Measurements from ENCODE around the gene CACNA1E.

Gene CACNA1E

GRCh38 chr1:181759481-181759880 is 276.2 kb downstream of the CACNA1E start:
- TF ChIP-seq ZNF8 (CRISPR knock-in tag; IDR thresholded peaks at IDR 0.05) (no peak), ZFP30 (CRISPR knock-in tag; IDR thresholded peaks at IDR 0.05) (no peak), OSR1 (CRISPR knock-in tag; IDR thresholded peaks at IDR 0.05) (no peak), PATZ1 (CRISPR knock-in tag; IDR thresholded peaks at IDR 0.05; ENCODE audit: borderline replicate concordance) (no peak), PPARA (CRISPR knock-in tag; IDR thresholded peaks at IDR 0.05; ENCODE audit: borderline replicate concordance) (no peak), CREB5 (CRISPR knock-in tag; IDR thresholded peaks at IDR 0.05; ENCODE audit: low read depth) (no peak), CSRNP3 (CRISPR knock-in tag; IDR thresholded peaks at IDR 0.05) (no peak)
- no peak for ATAC-seq

GRCh38 chr1:181763736-181764135 is 280.4 kb downstream of the CACNA1E start:
- TF ChIP-seq ZNF565 (CRISPR knock-in tag; conservative IDR thresholded peaks at IDR 0.05; ENCODE audit: low read depth) (no peak), CREB5 (CRISPR knock-in tag; IDR thresholded peaks at IDR 0.05; ENCODE audit: low read depth) (no peak), ARNTL (CRISPR knock-in tag; IDR thresholded peaks at IDR 0.05; ENCODE audit: borderline replicate concordance, low read depth) (no peak), ZNF8 (CRISPR knock-in tag; IDR thresholded peaks at IDR 0.05) (no peak), SNAI2 (CRISPR knock-in tag; IDR thresholded peaks at IDR 0.05) (no peak), ZFP30 (CRISPR knock-in tag; IDR thresholded peaks at IDR 0.05) (no peak), ZNF70 (CRISPR knock-in tag; IDR thresholded peaks at IDR 0.05) (no peak), RARB (CRISPR knock-in tag; IDR thresholded peaks at IDR 0.05) (no peak), BACH2 (CRISPR knock-in tag; IDR thresholded peaks at IDR 0.05; ENCODE audit: borderline replicate concordance) (no peak), TSHZ2 (CRISPR knock-in tag; IDR thresholded peaks at IDR 0.05) (no peak), CSRNP3 (CRISPR knock-in tag; IDR thresholded peaks at IDR 0.05) (no peak), ZFP3 (CRISPR knock-in tag; IDR thresholded peaks at IDR 0.05) (no peak), POU6F1 (CRISPR knock-in tag; IDR thresholded peaks at IDR 0.05; ENCODE audit: borderline replicate concordance, low read depth) (no peak), TOX (CRISPR knock-in tag; IDR thresholded peaks at IDR 0.05; ENCODE audit: borderline replicate concordance) (no peak), PPARA (CRISPR knock-in tag; IDR thresholded peaks at IDR 0.05; ENCODE audit: borderline replicate concordance) (no peak), ESRRG (CRISPR knock-in tag; IDR thresholded peaks at IDR 0.05) (no peak), GLIS3 (CRISPR knock-in tag; IDR thresholded peaks at IDR 0.05) (no peak)
- ATAC-seq: no peak

Data from SK-N-SH treated with all-trans-retinoic acid at 6 μM for 48 hours (cell line).